HG02870 (cell line): ENCODE results near the gene ENOX2.
A peak's percentile ranks its signal among the peaks of the same experiment; 100 is the strongest.
"Not testable (repeated sequence)": the region's sequence is repeated elsewhere in the genome, so short reads cannot be mapped to it uniquely, and the experiment has no call there.

ENCODE experiments used
- ATAC-seq: cut with Tn5 transposase; IDR thresholded peaks from one replicate; pipeline ENCODE4 v1.9.1; 2021; ENCODE audit warnings: mild to moderate bottlenecking, moderate library complexity; ENCODE audit not compliant: unreplicated experiment

ENOX2 gene

GRCh38 chrX:130829526-130830515 lies 73.2 kb downstream of the ENOX2 start:
- ATAC-seq: no peak

- no peak for ATAC-seq
Measured at GRCh38 chrX:130828641-130829040, 74.4 kb downstream of the ENOX2 start.

- no peak for ATAC-seq
Measured at GRCh38 chrX:130827648-130828047, 75.4 kb downstream of the ENOX2 start.

GRCh38 chrX:130826249-130826648 lies 76.8 kb downstream of the ENOX2 start:
- no peak for ATAC-seq

GRCh38 chrX:130825525-130825924 lies 77.5 kb downstream of the ENOX2 start:
- ATAC-seq: no peak

- not testable (repeated sequence) for ATAC-seq
Measured at GRCh38 chrX:130819367-130819766, 83.6 kb downstream of the ENOX2 start.

- ATAC-seq: not testable (repeated sequence)
Measured at GRCh38 chrX:130813932-130814331, 89.1 kb downstream of the ENOX2 start.

- no peak for ATAC-seq
Measured at GRCh38 chrX:130810561-130810960, 92.4 kb downstream of the ENOX2 start.

GRCh38 chrX:130805903-130806302 lies 97.1 kb downstream of the ENOX2 start:
- ATAC-seq: no peak

- ATAC-seq: no peak
Measured at GRCh38 chrX:130803537-130803936, 99.5 kb downstream of the ENOX2 start.

- ATAC-seq: no peak
Measured at GRCh38 chrX:130801901-130802300, 101.1 kb downstream of the ENOX2 start.

- ATAC-seq: no peak
Measured at GRCh38 chrX:130799393-130799792, 103.6 kb downstream of the ENOX2 start.

GRCh38 chrX:130793975-130794374 lies 109.0 kb downstream of the ENOX2 start:
- no peak for ATAC-seq

- not testable (repeated sequence) for ATAC-seq
Measured at GRCh38 chrX:130791870-130792269, 111.1 kb downstream of the ENOX2 start.

- ATAC-seq: no peak
Measured at GRCh38 chrX:130789793-130790192, 113.2 kb downstream of the ENOX2 start.

GRCh38 chrX:130788786-130789581 lies 114.0 kb downstream of the ENOX2 start:
- no peak for ATAC-seq

- no peak for ATAC-seq
Measured at GRCh38 chrX:130786030-130786429, 117.0 kb downstream of the ENOX2 start.

- no peak for ATAC-seq
Measured at GRCh38 chrX:130778773-130779172, 124.2 kb downstream of the ENOX2 start.

GRCh38 chrX:130775849-130776248 lies 127.2 kb downstream of the ENOX2 start:
- peak; percentile 54 for ATAC-seq

- ATAC-seq: no peak
Measured at GRCh38 chrX:130772776-130773143, 130.2 kb downstream of the ENOX2 start.

GRCh38 chrX:130772105-130772775 lies 130.8 kb downstream of the ENOX2 start:
- no peak for ATAC-seq
